Measurements from ENCODE around the gene FAM118A. TPM values are rescaled to one million over a fixed set of nuclear protein-coding genes. Genes with fewer than 3 reads are reported as not detected.
"Not testable (repeated sequence)": the region's sequence is repeated elsewhere in the genome, so short reads cannot be mapped to it uniquely, and the experiment has no call there.

FAM118A gene
- total and polyA plus RNA-seq, 8 donors, result 23.9 to 210 (median 33.8) TPM

- H3K4me3 ChIP-seq, result no peak overlapping the region
- H3K4me1 ChIP-seq, result peaks cover 3 to 16% of the 10 kb centered on the region in 2 donors
- H3K27ac ChIP-seq, result no peak overlapping the region
- TF ChIP-seq CTCF (IDR thresholded peaks at IDR 0.05), result no peak
- DNase-seq (no peak), ATAC-seq (no peak)
- peaks cover 0 to 15% of the 10 kb centered on the region in 2 donors for H3K27me3 ChIP-seq
- no peaks in the 10 kb centered on the region for H3K36me3 ChIP-seq
- no peaks in the 10 kb centered on the region for H3K9me3 ChIP-seq
- intact Hi-C loops (cut with DNase I), result loop anchor here in 1 of 2 donors (10.0 kb wide), 1 partner anchor 281 kb away; no protein-coding TSS in a partner anchor
These were observed 36.2 kb upstream of the FAM118A start for GRCh38 chr22:45273452-45274075.

- Histone ChIP-seq H3K4me3 (no peak overlapping the region), H3K9me3 (no peaks in the 10 kb centered on the region), H3K27ac (no peak overlapping the region), H3K4me1 (peaks cover 10 to 18% of the 10 kb centered on the region in 2 donors), H3K27me3 (no peaks in the 10 kb centered on the region), H3K36me3 (no peaks in the 10 kb centered on the region)
- intact Hi-C loops (cut with DNase I), result loop anchor here in 1 of 2 donors (10.0 kb wide), 1 partner anchor 278 kb away; no protein-coding TSS in a partner anchor
- DNase-seq, result no peak
- no peak for ATAC-seq
- TF ChIP-seq CTCF (IDR thresholded peaks at IDR 0.05), result no peak
These were observed 33.1 kb upstream of the FAM118A start for GRCh38 chr22:45276507-45277105.

- not testable (repeated sequence) for H3K27ac ChIP-seq, DNase-seq, H3K27me3 ChIP-seq, H3K36me3 ChIP-seq, H3K4me3 ChIP-seq, ATAC-seq, H3K9me3 ChIP-seq
- intact Hi-C loops (cut with DNase I), result loop anchor here in 1 of 2 donors (10.0 kb wide), 1 partner anchor 277 kb away; no protein-coding TSS in a partner anchor
- H3K4me1 ChIP-seq, result peaks cover 10 to 18% of the 10 kb centered on the region in 2 donors
These were observed 32.0 kb upstream of the FAM118A start for GRCh38 chr22:45277720-45278119.

- DNase-seq (no peak), ATAC-seq (no peak)
- peaks cover 10 to 18% of the 10 kb centered on the region in 2 donors for H3K4me1 ChIP-seq
These were observed 31.6 kb upstream of the FAM118A start for GRCh38 chr22:45278125-45278524.

GRCh38 chr22:45280587-45280980 lies 29.1 kb upstream of the FAM118A start:
- peak overlapping the region; percentile 71 to 72 for H3K27ac ChIP-seq
- H3K9me3 ChIP-seq, result no peaks in the 10 kb centered on the region
- H3K4me3 ChIP-seq, result no peak overlapping the region

More at GRCh38 chr22:45278125-45278524, 31.6 kb upstream of the FAM118A start:
- H3K4me3 ChIP-seq, result no peak overlapping the region
- no peaks in the 10 kb centered on the region for H3K9me3 ChIP-seq
- no peaks in the 10 kb centered on the region for H3K36me3 ChIP-seq
- intact Hi-C loops (cut with DNase I), result loop anchor here in 1 of 2 donors (10.0 kb wide), 1 partner anchor 277 kb away; no protein-coding TSS in a partner anchor
- H3K27ac ChIP-seq, result no peak overlapping the region
- H3K27me3 ChIP-seq, result peaks cover 0 to under 1% of the 10 kb centered on the region in 2 donors
- TF ChIP-seq CTCF (IDR thresholded peaks at IDR 0.05), result no peak

More at GRCh38 chr22:45280587-45280980, 29.1 kb upstream of the FAM118A start:
- no peaks in the 10 kb centered on the region for H3K36me3 ChIP-seq
- ATAC-seq, result no peak
- intact Hi-C loops (cut with DNase I), result no loop called here
- H3K4me1 ChIP-seq, result peaks cover 12 to 31% of the 10 kb centered on the region in 2 donors
- DNase-seq, result no peak
- peaks cover 5 to 25% of the 10 kb centered on the region in 2 donors for H3K27me3 ChIP-seq
- no peak for TF ChIP-seq CTCF (IDR thresholded peaks at IDR 0.05)

All from left lung (tissue), 10 donors.